Gastrocnemius medialis (tissue), 4 donors: ENCODE results near the gene TSPAN14. TPM values are rescaled to one million over a fixed set of nuclear protein-coding genes. Genes with fewer than 3 reads are reported as not detected.
A peak's percentile ranks its signal among the peaks of the same experiment; 100 is the strongest.

Experiments used
- ATAC-seq, 2 donors: fragments of 150-250 bp; one replicate each; pipeline ENCODE4 v1.9.1; 2016
- DNase-seq, 2 donors: peaks; one replicate each; pipeline ENCODE4 v3.0.0-alpha.2; 2019
- H3K27ac ChIP-seq, 4 donors: fragments of 200-600 bp; sonication (generic); 1 replicate in 1 of 4; 2 replicates in 3 of 4; pipeline ENCODE4 v1.5.1; 2016 to 2018; ENCODE audit warnings: mild to moderate bottlenecking in 2 of 4, moderate library complexity in 1 of 4
- H3K27me3 ChIP-seq, 3 donors: fragments of 200-600 bp; sonication (generic) in 2 of 3; 1 replicate in 1 of 3; 2 replicates in 2 of 3; pipeline versions ENCODE4 v1.5.1 to v1.6.0; 2016 to 2019; ENCODE audit warnings: mild to moderate bottlenecking in 1 of 3, moderate library complexity in 1 of 3
- H3K36me3 ChIP-seq, 2 donors: fragments of 200-600 bp; sonication (generic) in 1 of 2; one replicate each; pipeline ENCODE4 v1.5.1; 2017 to 2018
- H3K4me1 ChIP-seq, 2 donors: fragments of 200-600 bp; sonication (generic) in 1 of 2; one replicate each; pipeline ENCODE4 v1.5.1; 2016 to 2017; ENCODE audit warnings: mild to moderate bottlenecking in 2 of 2
- H3K4me3 ChIP-seq, 4 donors: fragments of 200-600 bp; sonication (generic) in 3 of 4; 1 replicate in 1 of 4; 2 replicates in 3 of 4; pipeline ENCODE4 v1.5.1; 2016 to 2019; ENCODE audit warnings: mild to moderate bottlenecking in 2 of 4
- H3K9me3 ChIP-seq, 3 donors: fragments of 200-600 bp; sonication (generic) in 2 of 3; 1 replicate in 1 of 3; 2 replicates in 2 of 3; pipeline ENCODE4 v1.5.1; 2016 to 2019
- POLR2A ChIP-seq, 2 donors: fragments of 450-650 bp; IDR thresholded peaks; one replicate each; pipeline ENCODE4 v1.6.1; 2017; ENCODE audit warnings: antibody characterized with exemption in 2 of 2, mild to moderate bottlenecking in 2 of 2, moderate library complexity in 2 of 2
- in situ Hi-C, 4 donors: fragments of 200-750 bp; cut with MboI; loops; one replicate each; pipeline versions ENCODE4 v1.15.0 to v1.8.0; 2017; ENCODE audit warnings: low sequenced_read_pairs in 4 of 4
- intact Hi-C: fragments of 100-400 bp; cut with DNase I; formaldehyde crosslinking; loops from one replicate; pipeline ENCODE4 v1.15.1; 2023; ENCODE audit warnings: low total_unique reads
- total RNA-seq, 4 donors: library from RNA; depleted of rRNA; stranded (reverse); fragments of >200 nt; gene quantifications; one replicate each; pipeline versions ENCODE4 v1.1.0 to v1.2.3, GENCODE V29; 2016
- TF ChIP-seq, protein P1 (sequence below), 5 experiments: fragments of 450-650 bp in 3 of 5; fragments of 200-600 bp in 2 of 5; sonication (generic) in 2 of 5; IDR thresholded peaks in 4 of 5; conservative IDR thresholded peaks in 1 of 5; 1 replicate in 4 of 5; 2 replicates in 1 of 5; pipeline ENCODE4 v1.5.1; 2016 to 2019; ENCODE audit warnings: antibody characterized with exemption in 5 of 5, mild to moderate bottlenecking in 3 of 5, moderate library complexity in 3 of 5

TSPAN14 gene
- total RNA-seq, 4 donors from 2014 or later: 22.6 to 29.3 (median 26.9) TPM

- no peaks in the 10 kb centered on the region for H3K36me3 ChIP-seq
- no peaks in the 10 kb centered on the region for H3K9me3 ChIP-seq
- H3K27ac ChIP-seq: peak overlapping the region; percentile 49 to 84 (median 79)
- peaks cover 37 to 64% of the 10 kb centered on the region in 2 donors for H3K4me1 ChIP-seq
- ATAC-seq (no peak), DNase-seq (no peak)
- H3K27me3 ChIP-seq: no peaks in the 10 kb centered on the region
- no peak overlapping the region for H3K4me3 ChIP-seq
- in situ Hi-C loops: loop anchor here (5.0 to 10.0 kb wide), 3 partner anchors 58 to 120 kb away; no protein-coding TSS in a partner anchor
- TF ChIP-seq POLR2A (IDR thresholded peaks at IDR 0.05): no peak
- TF ChIP-seq, protein P1, sequence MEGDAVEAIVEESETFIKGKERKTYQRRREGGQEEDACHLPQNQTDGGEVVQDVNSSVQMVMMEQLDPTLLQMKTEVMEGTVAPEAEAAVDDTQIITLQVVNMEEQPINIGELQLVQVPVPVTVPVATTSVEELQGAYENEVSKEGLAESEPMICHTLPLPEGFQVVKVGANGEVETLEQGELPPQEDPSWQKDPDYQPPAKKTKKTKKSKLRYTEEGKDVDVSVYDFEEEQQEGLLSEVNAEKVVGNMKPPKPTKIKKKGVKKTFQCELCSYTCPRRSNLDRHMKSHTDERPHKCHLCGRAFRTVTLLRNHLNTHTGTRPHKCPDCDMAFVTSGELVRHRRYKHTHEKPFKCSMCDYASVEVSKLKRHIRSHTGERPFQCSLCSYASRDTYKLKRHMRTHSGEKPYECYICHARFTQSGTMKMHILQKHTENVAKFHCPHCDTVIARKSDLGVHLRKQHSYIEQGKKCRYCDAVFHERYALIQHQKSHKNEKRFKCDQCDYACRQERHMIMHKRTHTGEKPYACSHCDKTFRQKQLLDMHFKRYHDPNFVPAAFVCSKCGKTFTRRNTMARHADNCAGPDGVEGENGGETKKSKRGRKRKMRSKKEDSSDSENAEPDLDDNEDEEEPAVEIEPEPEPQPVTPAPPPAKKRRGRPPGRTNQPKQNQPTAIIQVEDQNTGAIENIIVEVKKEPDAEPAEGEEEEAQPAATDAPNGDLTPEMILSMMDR (IDR thresholded peaks at IDR 0.05 in 4 of 5, conservative IDR thresholded peaks at IDR 0.05 in 1 of 5): no peak
- intact Hi-C loops: loop anchor here (1.0 to 2.0 kb wide), 3 partner anchors 50 to 122 kb away; partner anchors contain the start of gene TSPAN14
Measured at GRCh38 chr10:80504897-80505465, 50.9 kb downstream of the TSPAN14 start.

GRCh38 chr10:80506189-80506575 lies 52.1 kb downstream of the TSPAN14 start:
- no peak for DNase-seq
- no peaks in the 10 kb centered on the region for H3K9me3 ChIP-seq
- no peaks in the 10 kb centered on the region for H3K36me3 ChIP-seq
- no peaks in the 10 kb centered on the region for H3K27me3 ChIP-seq
- H3K27ac ChIP-seq: peak overlapping the region; percentile 49 to 84 (median 79)
- intact Hi-C loops: no loop called here
- in situ Hi-C loops: loop anchor here in 3 of 4 donors (5.0 to 10.0 kb wide), 2 partner anchors 64 to 121 kb away; no protein-coding TSS in a partner anchor
- ATAC-seq: no peak
- TF ChIP-seq, protein P1 (IDR thresholded peaks at IDR 0.05 in 4 of 5, conservative IDR thresholded peaks at IDR 0.05 in 1 of 5): no peak
- TF ChIP-seq POLR2A (IDR thresholded peaks at IDR 0.05): no peak
- H3K4me3 ChIP-seq: no peak overlapping the region
- peaks cover 24 to 52% of the 10 kb centered on the region in 2 donors for H3K4me1 ChIP-seq

- TF ChIP-seq POLR2A (IDR thresholded peaks at IDR 0.05): no peak
- TF ChIP-seq, protein P1 (IDR thresholded peaks at IDR 0.05 in 4 of 5, conservative IDR thresholded peaks at IDR 0.05 in 1 of 5): no peak
- Histone ChIP-seq H3K27me3 (no peaks in the 10 kb centered on the region), H3K4me1 (peaks cover 19 to 45% of the 10 kb centered on the region in 2 donors), H3K4me3 (no peak overlapping the region), H3K9me3 (no peaks in the 10 kb centered on the region), H3K36me3 (peaks cover 0 to 3% of the 10 kb centered on the region in 2 donors), H3K27ac (peak overlapping the region; percentile 49 to 84 (median 79))
- intact Hi-C loops: no loop called here
- in situ Hi-C loops: loop anchor here in 3 of 4 donors (5.0 to 10.0 kb wide), 2 partner anchors 65 to 122 kb away; no protein-coding TSS in a partner anchor
- DNase-seq: no peak
- ATAC-seq: no peak
Measured at GRCh38 chr10:80506836-80507487, 52.9 kb downstream of the TSPAN14 start.

- intact Hi-C loops (no loop called here), in situ Hi-C loops (loop anchor here in 3 of 4 donors (5.0 to 10.0 kb wide), 2 partner anchors 67 to 124 kb away; no protein-coding TSS in a partner anchor)
- Histone ChIP-seq H3K27ac (peak overlapping the region in 3 of 4 donors; percentile 68 to 74 (median 68)), H3K9me3 (no peaks in the 10 kb centered on the region), H3K4me1 (peaks cover 8 to 25% of the 10 kb centered on the region in 2 donors), H3K27me3 (no peaks in the 10 kb centered on the region), H3K4me3 (no peak overlapping the region), H3K36me3 (peaks cover 0 to 24% of the 10 kb centered on the region in 2 donors)
- DNase-seq: no peak
- ATAC-seq: no peak
- TF ChIP-seq POLR2A (IDR thresholded peaks at IDR 0.05): no peak
- TF ChIP-seq, protein P1 (IDR thresholded peaks at IDR 0.05 in 4 of 5, conservative IDR thresholded peaks at IDR 0.05 in 1 of 5): no peak
Measured at GRCh38 chr10:80509108-80509402, 54.9 kb downstream of the TSPAN14 start.
